ENCODE results near the gene AKR1B1. TPM values are rescaled to one million over a fixed set of nuclear protein-coding genes. Genes with fewer than 3 reads are reported as not detected.
"Not testable (repeated sequence)": the region's sequence is repeated elsewhere in the genome, so short reads cannot be mapped to it uniquely, and the experiment has no call there.

The AKR1B1 gene
- total and polyA plus RNA-seq, 2 experiments from 2014 or later: 48.9 to 158 TPM

GRCh38 chr7:134500406-134500805, 41.5 kb upstream of the AKR1B1 start:
- no peaks in the 10 kb centered on the region for H3K27me3 ChIP-seq
- no peak overlapping the region for H3K27ac ChIP-seq
- DNase-seq (ENCODE audit: low read depth in 1 of 2, low spot score in 1 of 2): no peak
- no peaks in the 10 kb centered on the region for H3K4me1 ChIP-seq (ENCODE audit: low read depth)
- no peaks in the 10 kb centered on the region for H3K36me3 ChIP-seq
- no peak for TF ChIP-seq CTCF (IDR thresholded peaks at IDR 0.05; ENCODE audit: low read depth, low read length)
- H3K9me3 ChIP-seq (ENCODE audit: low read depth): no peaks in the 10 kb centered on the region
- no peak overlapping the region for H3K4me3 ChIP-seq

- no peak for TF ChIP-seq CTCF (IDR thresholded peaks at IDR 0.05; ENCODE audit: low read depth, low read length)
- Histone ChIP-seq H3K36me3 (no peaks in the 10 kb centered on the region), H3K4me1 (ENCODE audit: low read depth) (peaks cover 2% of the 10 kb centered on the region), H3K27me3 (peaks cover 12% of the 10 kb centered on the region), H3K27ac (no peak overlapping the region), H3K4me3 (no peak overlapping the region), H3K9me3 (ENCODE audit: low read depth) (no peaks in the 10 kb centered on the region)
- DNase-seq (ENCODE audit: low read depth in 1 of 2, low spot score in 1 of 2): no peak
Observed at GRCh38 chr7:134495546-134495945, 36.6 kb upstream of the AKR1B1 start.

GRCh38 chr7:134493091-134493490, 34.2 kb upstream of the AKR1B1 start:
- Histone ChIP-seq H3K36me3 (no peaks in the 10 kb centered on the region), H3K27me3 (peaks cover 12% of the 10 kb centered on the region), H3K9me3 (ENCODE audit: low read depth) (no peaks in the 10 kb centered on the region), H3K27ac (no peak overlapping the region), H3K4me1 (ENCODE audit: low read depth) (peaks cover 13% of the 10 kb centered on the region), H3K4me3 (no peak overlapping the region)
- no peak for DNase-seq (ENCODE audit: low read depth in 1 of 2, low spot score in 1 of 2)
- TF ChIP-seq CTCF (IDR thresholded peaks at IDR 0.05; ENCODE audit: low read depth, low read length): no peak

GRCh38 chr7:134487721-134488120, 28.8 kb upstream of the AKR1B1 start:
- H3K4me3 ChIP-seq; DNase-seq (ENCODE audit: low read depth in 1 of 2, low spot score in 1 of 2): not testable (repeated sequence)

GRCh38 chr7:134485203-134485602, 26.3 kb upstream of the AKR1B1 start:
- H3K36me3 ChIP-seq: no peaks in the 10 kb centered on the region
- H3K4me1 ChIP-seq (ENCODE audit: low read depth): peaks cover 8% of the 10 kb centered on the region
- TF ChIP-seq CTCF (IDR thresholded peaks at IDR 0.05; ENCODE audit: low read depth, low read length): no peak
- no peaks in the 10 kb centered on the region for H3K9me3 ChIP-seq (ENCODE audit: low read depth)
- H3K27ac ChIP-seq: no peak overlapping the region
- no peaks in the 10 kb centered on the region for H3K27me3 ChIP-seq
- no peak overlapping the region for H3K4me3 ChIP-seq
- DNase-seq (ENCODE audit: low read depth in 1 of 2, low spot score in 1 of 2): no peak

More at GRCh38 chr7:134487721-134488120, 28.8 kb upstream of the AKR1B1 start:
- H3K27me3 ChIP-seq; H3K36me3 ChIP-seq; H3K9me3 ChIP-seq (ENCODE audit: low read depth); H3K27ac ChIP-seq: not testable (repeated sequence)
- H3K4me1 ChIP-seq (ENCODE audit: low read depth): peaks cover 13% of the 10 kb centered on the region

GRCh38 chr7:134483296-134483695, 24.4 kb upstream of the AKR1B1 start:
- H3K4me3 ChIP-seq: no peak overlapping the region
- H3K36me3 ChIP-seq: no peaks in the 10 kb centered on the region
- H3K27ac ChIP-seq: no peak overlapping the region
- H3K27me3 ChIP-seq: no peaks in the 10 kb centered on the region
- H3K9me3 ChIP-seq (ENCODE audit: low read depth): no peaks in the 10 kb centered on the region
- no peak for DNase-seq (ENCODE audit: low read depth in 1 of 2, low spot score in 1 of 2)
- H3K4me1 ChIP-seq (ENCODE audit: low read depth): no peaks in the 10 kb centered on the region
- TF ChIP-seq CTCF (IDR thresholded peaks at IDR 0.05; ENCODE audit: low read depth, low read length): no peak

All from cardiac muscle cell (in vitro differentiated cells and primary cell).